ENCODE results near the gene TRIM15. TPM values are rescaled to one million over a fixed set of nuclear protein-coding genes. Genes with fewer than 3 reads are reported as not detected.
A peak's percentile ranks its signal among the peaks of the same experiment; 100 is the strongest.
"Not testable (repeated sequence)": the region's sequence is repeated elsewhere in the genome, so short reads cannot be mapped to it uniquely, and the experiment has no call there.

Gene TRIM15
- total and polyA plus RNA-seq, 9 donors, result 0.64 to 3.6 TPM; not detected in 7

DNA sequence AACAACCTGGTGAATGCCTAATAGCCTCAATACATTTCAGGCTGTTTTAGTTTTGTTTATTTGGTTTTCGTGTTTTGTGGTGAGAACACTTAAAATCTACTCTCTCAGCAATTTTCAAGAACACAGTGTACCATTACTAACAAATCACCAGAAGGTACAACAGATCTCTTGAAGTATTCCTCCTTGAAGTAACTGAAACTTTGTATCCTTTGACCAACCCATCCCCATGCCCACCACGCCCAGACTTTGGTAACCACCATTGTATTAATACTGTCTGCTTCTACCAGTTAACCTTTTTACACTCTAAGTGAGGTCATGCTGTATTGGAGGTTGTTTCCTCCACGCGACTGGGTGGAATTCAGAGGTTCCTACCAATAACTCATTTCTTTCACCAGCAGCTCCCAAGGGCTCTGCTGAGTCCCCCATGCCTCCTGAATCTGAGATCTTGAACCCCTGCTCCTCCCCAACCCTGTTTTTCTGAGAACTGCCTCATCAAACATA lies 33.1 kb upstream of the TRIM15 start:
- H3K9me3 ChIP-seq (replicated peaks; ENCODE audit: control insufficient read depth, low read depth, low read length), result no peaks in the 10 kb centered on the region
- H3K27me3 ChIP-seq (ENCODE audit: control insufficient read depth, insufficient read depth, low read length), result peaks cover 54% of the 10 kb centered on the region
- peaks cover 4% of the 10 kb centered on the region for H3K4me1 ChIP-seq (ENCODE audit: control insufficient read depth, insufficient read depth, low read length)
- DNase-seq, result no peak
- no peak overlapping the region for H3K4me3 ChIP-seq (ENCODE audit: low read length)
- no CpG with 5 or more reads among the region's 4 CpGs for WGBS (ENCODE audit: insufficient coverage)
- no peaks in the 10 kb centered on the region for H3K36me3 ChIP-seq (ENCODE audit: control insufficient read depth, insufficient read depth, low read length)
- H3K27ac ChIP-seq (ENCODE audit: low read length), result no peak overlapping the region

DNA sequence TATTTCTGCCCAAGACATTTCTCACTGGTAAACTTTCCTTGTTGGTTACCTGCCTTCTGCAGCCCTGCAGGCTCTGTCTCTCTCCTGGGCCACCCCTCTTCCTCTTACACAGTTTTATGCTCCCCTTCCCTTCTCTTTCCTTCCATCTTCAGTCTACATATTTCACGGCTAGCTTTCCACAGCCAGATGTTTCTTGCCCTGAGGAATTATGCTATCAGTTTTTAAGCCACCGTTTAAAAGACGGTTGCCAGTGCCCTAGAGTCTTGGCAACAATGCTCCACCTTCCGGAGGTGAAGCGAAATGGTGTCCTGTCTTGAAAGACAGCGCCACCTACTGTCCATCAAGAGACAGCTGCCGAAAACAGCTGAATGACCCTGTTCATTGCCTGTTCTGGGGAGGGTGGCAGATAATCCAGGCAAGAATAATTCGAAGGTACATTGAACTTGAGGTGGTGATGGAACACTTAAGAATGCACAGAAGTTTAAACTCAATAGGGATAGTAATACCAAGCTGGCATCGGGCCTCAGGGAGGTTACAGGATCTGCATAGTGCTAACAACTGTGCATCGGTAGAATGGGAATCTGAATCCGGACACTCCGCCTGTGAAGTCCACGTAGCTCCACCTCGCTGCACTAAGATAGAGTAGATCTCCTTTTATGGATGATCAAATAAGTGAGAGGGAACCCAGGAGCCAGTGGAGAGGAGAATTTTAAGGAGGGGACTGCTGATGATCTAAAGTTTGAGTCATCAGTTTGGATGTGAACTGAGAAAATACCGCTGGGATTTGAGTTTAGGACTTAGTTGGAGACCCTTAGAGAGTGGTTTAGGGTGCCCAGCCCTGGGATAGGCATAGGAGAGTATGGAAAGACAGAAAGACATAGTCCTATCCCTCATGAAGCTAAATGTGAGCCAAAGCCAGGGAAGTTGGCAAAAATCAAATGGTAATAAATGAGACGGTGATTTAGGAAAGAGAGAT lies 32.2 kb upstream of the TRIM15 start:
- peak; percentile 87 for DNase-seq
- Histone ChIP-seq H3K4me3 (ENCODE audit: low read length) (no peak overlapping the region), H3K27ac (ENCODE audit: low read length) (no peak overlapping the region), H3K4me1 (ENCODE audit: control insufficient read depth, insufficient read depth, low read length) (peaks cover 4% of the 10 kb centered on the region), H3K27me3 (ENCODE audit: control insufficient read depth, insufficient read depth, low read length) (peaks cover 47% of the 10 kb centered on the region), H3K36me3 (ENCODE audit: control insufficient read depth, insufficient read depth, low read length) (no peaks in the 10 kb centered on the region), H3K9me3 (replicated peaks; ENCODE audit: control insufficient read depth, low read depth, low read length) (no peaks in the 10 kb centered on the region)
- 33% methylated on average over 13 of the region's 16 CpGs for WGBS (ENCODE audit: insufficient coverage)

DNA sequence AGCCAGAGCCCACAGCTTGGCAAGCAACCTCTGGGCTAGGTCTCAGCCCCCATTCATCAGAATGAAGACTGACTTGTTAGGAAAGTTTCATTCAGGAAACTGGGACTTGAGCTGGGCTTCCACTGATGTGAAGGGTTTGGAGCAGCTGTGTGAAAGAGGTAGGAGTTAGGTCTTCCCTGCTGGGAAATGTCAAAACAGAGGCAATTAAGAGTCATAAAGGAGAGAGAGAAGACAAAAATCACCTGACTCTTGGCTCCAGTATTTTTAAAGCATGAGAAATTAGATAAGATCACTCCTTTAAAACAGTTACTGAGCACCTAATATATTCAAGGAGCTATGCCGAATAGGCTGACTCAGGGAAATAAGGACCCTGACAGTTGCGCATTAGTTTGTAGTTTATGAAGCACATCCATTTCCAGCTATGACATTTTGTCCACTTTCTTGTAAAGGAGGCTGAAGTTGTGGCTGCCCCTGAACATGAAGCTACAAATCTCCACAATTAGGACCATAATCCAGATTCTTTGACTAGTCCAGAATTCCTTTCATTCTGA lies 31.3 kb upstream of the TRIM15 start:
- Histone ChIP-seq H3K4me3 (ENCODE audit: low read length) (no peak overlapping the region), H3K36me3 (ENCODE audit: control insufficient read depth, insufficient read depth, low read length) (no peaks in the 10 kb centered on the region), H3K27me3 (ENCODE audit: control insufficient read depth, insufficient read depth, low read length) (peaks cover 40% of the 10 kb centered on the region), H3K9me3 (replicated peaks; ENCODE audit: control insufficient read depth, low read depth, low read length) (no peaks in the 10 kb centered on the region), H3K27ac (ENCODE audit: low read length) (no peak overlapping the region), H3K4me1 (ENCODE audit: control insufficient read depth, insufficient read depth, low read length) (peaks cover 4% of the 10 kb centered on the region)
- no CpG with 5 or more reads among the region's 2 CpGs for WGBS (ENCODE audit: insufficient coverage)
- DNase-seq, result no peak

DNA sequence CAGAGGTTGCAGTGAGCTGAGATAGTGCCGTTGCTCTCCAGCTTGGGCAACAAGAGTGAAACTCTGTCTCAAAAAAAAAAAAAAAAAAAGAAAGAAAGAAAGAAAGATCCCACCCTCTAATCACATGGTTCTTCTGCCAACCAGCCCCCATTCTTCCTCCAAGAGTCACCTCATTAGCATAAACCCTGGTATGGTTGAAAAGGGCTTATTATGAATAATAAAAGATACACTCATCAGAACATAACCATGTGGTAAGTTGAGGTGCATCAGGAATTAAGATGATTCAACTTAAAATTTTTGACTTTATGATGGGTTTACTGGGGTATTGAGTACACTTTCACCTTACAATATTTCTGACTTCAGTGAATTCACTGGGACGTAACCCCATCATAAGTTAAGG lies 28.2 kb upstream of the TRIM15 start:
- Histone ChIP-seq H3K36me3 (ENCODE audit: control insufficient read depth, insufficient read depth, low read length) (no peaks in the 10 kb centered on the region), H3K4me1 (ENCODE audit: control insufficient read depth, insufficient read depth, low read length) (no peaks in the 10 kb centered on the region), H3K9me3 (replicated peaks; ENCODE audit: control insufficient read depth, low read depth, low read length) (no peaks in the 10 kb centered on the region), H3K27ac (ENCODE audit: low read length) (no peak overlapping the region), H3K27me3 (ENCODE audit: control insufficient read depth, insufficient read depth, low read length) (peaks cover 24% of the 10 kb centered on the region), H3K4me3 (ENCODE audit: low read length) (no peak overlapping the region)
- no CpG with 5 or more reads among the region's 2 CpGs for WGBS (ENCODE audit: insufficient coverage)
- DNase-seq, result no peak

DNA sequence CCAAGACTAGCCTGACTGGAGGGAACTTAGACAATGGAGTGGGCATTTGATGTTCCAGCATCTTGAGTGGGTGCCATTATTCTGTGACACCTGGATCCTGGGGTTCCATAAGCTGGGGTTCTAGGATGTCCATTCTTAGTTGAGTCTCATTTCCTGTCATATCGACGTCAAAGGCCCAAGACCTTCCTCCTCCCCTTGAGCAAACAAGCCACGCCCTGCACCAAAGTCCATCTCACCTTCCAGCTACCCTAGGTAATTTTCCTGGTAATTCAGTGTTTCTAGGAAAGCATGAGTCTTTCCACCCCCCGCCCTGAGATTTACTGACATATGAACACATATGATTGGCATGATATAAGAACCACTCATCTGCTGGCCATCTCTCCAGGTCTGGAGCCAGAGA lies 27.6 kb upstream of the TRIM15 start, which contains the start of gene TRIM40:
Gene TRIM40, plus strand, starts transcription at position 384 of the 400 bp plus-strand sequence. CDS start 897 bp downstream, outside the sequence.
- no peaks in the 10 kb centered on the region for H3K9me3 ChIP-seq (replicated peaks; ENCODE audit: control insufficient read depth, low read depth, low read length)
- H3K27ac ChIP-seq (ENCODE audit: low read length), result no peak within 1 kb of the TSS
- DNase-seq, result no peak
- H3K4me3 ChIP-seq (ENCODE audit: low read length), result no peak within 1 kb of the TSS
- peaks cover 18% of the 10 kb centered on the region for H3K27me3 ChIP-seq (ENCODE audit: control insufficient read depth, insufficient read depth, low read length)
- H3K4me1 ChIP-seq (ENCODE audit: control insufficient read depth, insufficient read depth, low read length), result no peaks in the 10 kb centered on the region
- no CpG with 5 or more reads among the region's 4 CpGs for WGBS (ENCODE audit: insufficient coverage)
- H3K36me3 ChIP-seq (ENCODE audit: control insufficient read depth, insufficient read depth, low read length), result no peaks in the 10 kb centered on the region

DNA sequence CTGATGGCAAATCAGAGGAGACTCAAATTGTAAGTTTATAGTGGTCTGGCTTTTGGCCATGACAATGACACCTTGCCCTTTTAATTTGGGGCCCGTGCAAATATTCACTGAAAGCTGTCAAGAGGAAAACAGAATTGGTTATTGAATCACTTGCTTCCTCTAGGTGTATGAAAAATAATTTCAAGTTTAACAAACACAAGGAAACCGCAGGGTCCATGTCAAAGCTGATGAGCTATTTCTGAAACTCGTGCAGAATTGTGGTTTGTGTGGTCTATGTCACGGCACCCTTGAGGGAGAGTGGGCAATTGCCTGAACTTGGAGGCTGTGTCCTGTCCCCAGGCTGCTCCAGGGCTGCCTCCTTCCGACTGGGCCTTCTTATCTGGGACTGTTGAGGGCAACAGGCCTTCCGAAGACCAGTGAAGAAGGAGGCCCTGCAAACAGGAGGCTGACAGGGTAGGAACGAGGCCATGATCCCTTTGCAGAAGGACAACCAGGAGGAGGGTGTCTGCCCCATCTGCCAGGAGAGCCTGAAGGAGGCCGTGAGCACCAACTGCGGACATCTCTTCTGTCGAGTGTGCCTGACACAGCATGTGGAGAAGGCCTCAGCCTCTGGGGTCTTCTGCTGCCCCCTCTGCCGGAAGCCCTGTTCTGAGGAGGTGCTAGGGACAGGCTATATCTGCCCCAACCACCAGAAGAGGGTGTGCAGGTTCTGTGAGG lies 26.6 kb upstream of the TRIM15 start:
- DNase-seq, result no peak
- Histone ChIP-seq H3K36me3 (ENCODE audit: control insufficient read depth, insufficient read depth, low read length) (no peaks in the 10 kb centered on the region), H3K27ac (ENCODE audit: low read length) (no peak overlapping the region), H3K9me3 (replicated peaks; ENCODE audit: control insufficient read depth, low read depth, low read length) (no peaks in the 10 kb centered on the region), H3K27me3 (ENCODE audit: control insufficient read depth, insufficient read depth, low read length) (peaks cover 9% of the 10 kb centered on the region), H3K4me3 (ENCODE audit: low read length) (no peak overlapping the region), H3K4me1 (ENCODE audit: control insufficient read depth, insufficient read depth, low read length) (no peaks in the 10 kb centered on the region)
- WGBS (ENCODE audit: insufficient coverage), result 61% methylated on average over 7 of the region's 11 CpGs

DNA sequence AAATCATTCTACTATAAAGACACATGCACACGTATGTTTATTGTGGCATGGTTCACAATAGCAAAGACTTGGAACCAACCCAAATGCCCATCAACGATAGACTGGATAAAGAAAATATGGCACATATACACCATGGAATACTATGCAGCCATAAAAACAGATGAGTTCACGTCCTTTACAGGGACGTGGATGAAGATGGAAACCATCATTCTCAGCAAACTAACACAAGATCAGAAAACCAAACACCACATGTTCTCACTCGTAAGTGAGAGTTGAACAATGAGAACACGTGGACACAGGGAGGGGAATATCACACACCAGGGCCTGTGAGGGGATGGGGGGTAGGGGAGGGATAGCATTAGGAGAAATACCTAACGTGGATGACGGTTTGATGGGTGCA lies 23.1 kb upstream of the TRIM15 start:
- not testable (repeated sequence) for H3K36me3 ChIP-seq (ENCODE audit: control insufficient read depth, insufficient read depth, low read length); H3K4me3 ChIP-seq (ENCODE audit: low read length); DNase-seq; H3K27me3 ChIP-seq (ENCODE audit: control insufficient read depth, insufficient read depth, low read length); H3K4me1 ChIP-seq (ENCODE audit: control insufficient read depth, insufficient read depth, low read length); H3K9me3 ChIP-seq (replicated peaks; ENCODE audit: control insufficient read depth, low read depth, low read length); H3K27ac ChIP-seq (ENCODE audit: low read length)
- WGBS (ENCODE audit: insufficient coverage), result no CpG with 5 or more reads among the region's 8 CpGs

DNA sequence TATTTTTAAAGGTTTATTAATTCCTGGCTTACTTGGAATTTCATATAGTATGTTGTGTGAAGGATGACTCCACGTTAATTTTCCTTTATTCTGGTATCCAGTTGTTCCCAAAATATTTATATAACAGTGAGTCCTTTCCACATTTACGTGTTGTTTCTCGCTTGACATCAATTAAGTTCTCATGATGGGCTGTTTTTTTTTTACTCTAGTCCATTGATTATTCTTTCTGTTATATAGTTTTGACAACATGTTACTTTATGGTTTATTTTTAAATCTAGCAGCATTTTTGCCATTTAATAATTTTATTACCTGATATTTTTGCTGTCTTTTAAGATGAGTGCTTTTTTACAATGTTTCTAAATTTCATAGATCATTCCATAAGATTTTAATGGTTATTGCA lies 20.7 kb upstream of the TRIM15 start:
- Histone ChIP-seq H3K4me1 (ENCODE audit: control insufficient read depth, insufficient read depth, low read length) (no peaks in the 10 kb centered on the region), H3K27me3 (ENCODE audit: control insufficient read depth, insufficient read depth, low read length) (peaks cover 11% of the 10 kb centered on the region), H3K36me3 (ENCODE audit: control insufficient read depth, insufficient read depth, low read length) (no peaks in the 10 kb centered on the region), H3K27ac (ENCODE audit: low read length) (no peak overlapping the region), H3K4me3 (ENCODE audit: low read length) (no peak overlapping the region), H3K9me3 (replicated peaks; ENCODE audit: control insufficient read depth, low read depth, low read length) (no peaks in the 10 kb centered on the region)
- no CpG with 5 or more reads among the region's 3 CpGs for WGBS (ENCODE audit: insufficient coverage)
- DNase-seq, result no peak

DNA sequence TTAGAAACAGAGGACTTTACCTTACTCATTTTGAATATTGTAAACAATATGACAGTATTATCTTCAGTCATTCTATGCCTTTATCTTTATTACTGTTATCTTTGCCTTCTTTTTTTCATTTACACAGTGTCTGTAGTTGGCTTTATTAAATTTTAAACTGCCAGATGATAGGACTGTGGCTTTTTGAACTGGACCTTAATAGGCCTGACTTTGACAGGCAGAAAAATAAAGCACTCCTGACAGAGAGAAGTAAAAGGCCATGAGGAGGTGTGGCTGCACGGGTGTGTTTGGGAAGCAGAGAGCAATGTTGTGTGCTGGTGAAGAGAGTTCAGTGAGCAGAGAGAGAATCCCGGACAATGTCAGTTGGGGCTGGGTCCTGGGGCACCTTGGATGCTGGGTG lies 19.6 kb upstream of the TRIM15 start:
- H3K27ac ChIP-seq (ENCODE audit: low read length), result no peak overlapping the region
- peaks cover 11% of the 10 kb centered on the region for H3K27me3 ChIP-seq (ENCODE audit: control insufficient read depth, insufficient read depth, low read length)
- H3K9me3 ChIP-seq (replicated peaks; ENCODE audit: control insufficient read depth, low read depth, low read length), result no peaks in the 10 kb centered on the region
- H3K4me3 ChIP-seq (ENCODE audit: low read length), result no peak overlapping the region
- H3K36me3 ChIP-seq (ENCODE audit: control insufficient read depth, insufficient read depth, low read length), result no peaks in the 10 kb centered on the region
- no peaks in the 10 kb centered on the region for H3K4me1 ChIP-seq (ENCODE audit: control insufficient read depth, insufficient read depth, low read length)
- DNase-seq, result no peak
- 66% methylated on average over 2 of the region's 2 CpGs for WGBS (ENCODE audit: insufficient coverage)

DNA sequence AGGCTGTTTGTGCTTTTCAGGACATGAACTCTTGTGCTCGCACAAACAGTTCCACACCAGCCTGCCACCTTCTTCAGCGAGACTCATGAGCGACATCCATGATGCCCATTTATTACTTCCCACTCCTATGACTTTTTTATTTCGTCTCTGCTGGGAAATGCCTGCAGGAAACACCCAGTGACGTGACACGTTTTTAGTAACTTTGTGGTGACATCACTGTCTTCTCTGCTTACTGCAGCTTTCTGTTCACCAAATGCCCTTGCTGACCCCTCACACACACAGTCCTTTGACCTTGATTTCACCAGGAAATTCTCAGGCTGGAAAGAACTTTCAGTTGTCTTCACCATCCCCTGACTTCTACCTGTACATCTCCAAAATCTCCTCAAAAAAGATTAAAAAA lies 18.5 kb upstream of the TRIM15 start:
- H3K27me3 ChIP-seq (ENCODE audit: control insufficient read depth, insufficient read depth, low read length), result peaks cover 11% of the 10 kb centered on the region
- H3K9me3 ChIP-seq (replicated peaks; ENCODE audit: control insufficient read depth, low read depth, low read length), result no peaks in the 10 kb centered on the region
- no peak overlapping the region for H3K27ac ChIP-seq (ENCODE audit: low read length)
- no peaks in the 10 kb centered on the region for H3K4me1 ChIP-seq (ENCODE audit: control insufficient read depth, insufficient read depth, low read length)
- H3K36me3 ChIP-seq (ENCODE audit: control insufficient read depth, insufficient read depth, low read length), result no peaks in the 10 kb centered on the region
- WGBS (ENCODE audit: insufficient coverage), result 63% methylated on average over 6 of the region's 6 CpGs
- no peak for DNase-seq
- H3K4me3 ChIP-seq (ENCODE audit: low read length), result no peak overlapping the region

All from muscle of leg (tissue), 11 donors.